Glutamatergic neuron (in vitro differentiated cells): ENCODE data around the gene MITD1. TPM values are rescaled to one million over a fixed set of nuclear protein-coding genes. Genes with fewer than 3 reads are reported as not detected.

Source experiments
- DNase-seq: peaks from one replicate; pipeline ENCODE4 v3.0.0; 2022
- H3K27ac Mint-ChIP-seq: one replicate; pipeline ENCODE4 v1.8.0; 2020; ENCODE audit warnings: mild to moderate bottlenecking, mixed read lengths, inconsistent platforms; ENCODE audit not compliant: unreplicated experiment
- H3K27me3 Mint-ChIP-seq: one replicate; pipeline ENCODE4 v1.8.0; 2020; ENCODE audit warnings: mild to moderate bottlenecking, moderate library complexity, mixed read lengths, inconsistent platforms; ENCODE audit not compliant: unreplicated experiment
- H3K36me3 Mint-ChIP-seq: one replicate; pipeline ENCODE4 v1.8.0; 2020; ENCODE audit warnings: mild to moderate bottlenecking, mixed read lengths, inconsistent platforms; ENCODE audit not compliant: unreplicated experiment
- H3K4me1 Mint-ChIP-seq: one replicate; pipeline ENCODE4 v1.8.0; 2020; ENCODE audit warnings: mild to moderate bottlenecking, low read depth, mixed read lengths, inconsistent platforms; ENCODE audit not compliant: unreplicated experiment
- H3K4me3 Mint-ChIP-seq: one replicate; pipeline ENCODE4 v1.8.0; 2020; ENCODE audit warnings: mild to moderate bottlenecking, mixed read lengths, inconsistent platforms; ENCODE audit not compliant: unreplicated experiment
- H3K9me3 Mint-ChIP-seq: one replicate; pipeline ENCODE4 v1.8.0; 2020; ENCODE audit warnings: mild to moderate bottlenecking, moderate library complexity, mixed read lengths, inconsistent platforms; ENCODE audit not compliant: unreplicated experiment
- total RNA-seq: library from RNA; stranded (reverse); fragmentation: NEBNext Ultra II Directional; extraction: Animal tissue kit (Norgen Biotek cat#: 25700); gene quantifications from one replicate; pipeline ENCODE4 v1.2.1, GENCODE V29; 2021; ENCODE audit not compliant: unreplicated experiment
- TF ChIP-seq, protein P1 (sequence below): fragments of 200-600 bp; sonication (generic); IDR thresholded peaks from one replicate; pipeline ENCODE4 v1.5.0; 2021; ENCODE audit not compliant: partially characterized antibody, unreplicated experiment

The MITD1 gene
- total RNA-seq, 1 donor from 2014 or later, result 18.6 TPM

DNA sequence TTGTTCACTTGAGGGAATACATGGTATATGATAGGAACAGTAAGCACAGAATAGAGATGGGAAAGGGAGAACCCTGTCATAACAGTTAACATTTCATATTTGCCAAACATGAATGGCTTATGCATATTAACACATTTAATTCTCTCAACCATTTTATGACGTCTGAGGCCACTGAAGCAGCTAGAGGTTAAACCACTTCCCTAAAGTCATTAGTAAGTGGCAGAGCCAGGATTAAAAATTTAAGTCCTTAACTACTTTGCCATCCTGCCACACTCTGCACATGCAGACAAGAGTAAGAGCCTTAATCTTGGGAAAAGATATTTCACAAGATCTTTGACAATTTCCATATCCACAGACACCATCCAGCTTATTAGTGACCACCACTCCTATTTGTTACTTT is 24.0 kb downstream of the MITD1 start:
- H3K36me3 Mint-ChIP-seq, result no peaks in the 10 kb centered on the region
- H3K27me3 Mint-ChIP-seq, result peaks cover 1% of the 10 kb centered on the region
- H3K27ac Mint-ChIP-seq, result no peak overlapping the region
- peaks cover 3% of the 10 kb centered on the region for H3K4me1 Mint-ChIP-seq
- no peak overlapping the region for H3K4me3 Mint-ChIP-seq
- peaks cover 2% of the 10 kb centered on the region for H3K9me3 Mint-ChIP-seq
- TF ChIP-seq, protein P1, sequence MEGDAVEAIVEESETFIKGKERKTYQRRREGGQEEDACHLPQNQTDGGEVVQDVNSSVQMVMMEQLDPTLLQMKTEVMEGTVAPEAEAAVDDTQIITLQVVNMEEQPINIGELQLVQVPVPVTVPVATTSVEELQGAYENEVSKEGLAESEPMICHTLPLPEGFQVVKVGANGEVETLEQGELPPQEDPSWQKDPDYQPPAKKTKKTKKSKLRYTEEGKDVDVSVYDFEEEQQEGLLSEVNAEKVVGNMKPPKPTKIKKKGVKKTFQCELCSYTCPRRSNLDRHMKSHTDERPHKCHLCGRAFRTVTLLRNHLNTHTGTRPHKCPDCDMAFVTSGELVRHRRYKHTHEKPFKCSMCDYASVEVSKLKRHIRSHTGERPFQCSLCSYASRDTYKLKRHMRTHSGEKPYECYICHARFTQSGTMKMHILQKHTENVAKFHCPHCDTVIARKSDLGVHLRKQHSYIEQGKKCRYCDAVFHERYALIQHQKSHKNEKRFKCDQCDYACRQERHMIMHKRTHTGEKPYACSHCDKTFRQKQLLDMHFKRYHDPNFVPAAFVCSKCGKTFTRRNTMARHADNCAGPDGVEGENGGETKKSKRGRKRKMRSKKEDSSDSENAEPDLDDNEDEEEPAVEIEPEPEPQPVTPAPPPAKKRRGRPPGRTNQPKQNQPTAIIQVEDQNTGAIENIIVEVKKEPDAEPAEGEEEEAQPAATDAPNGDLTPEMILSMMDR, result no peak
- DNase-seq, result no peak

DNA sequence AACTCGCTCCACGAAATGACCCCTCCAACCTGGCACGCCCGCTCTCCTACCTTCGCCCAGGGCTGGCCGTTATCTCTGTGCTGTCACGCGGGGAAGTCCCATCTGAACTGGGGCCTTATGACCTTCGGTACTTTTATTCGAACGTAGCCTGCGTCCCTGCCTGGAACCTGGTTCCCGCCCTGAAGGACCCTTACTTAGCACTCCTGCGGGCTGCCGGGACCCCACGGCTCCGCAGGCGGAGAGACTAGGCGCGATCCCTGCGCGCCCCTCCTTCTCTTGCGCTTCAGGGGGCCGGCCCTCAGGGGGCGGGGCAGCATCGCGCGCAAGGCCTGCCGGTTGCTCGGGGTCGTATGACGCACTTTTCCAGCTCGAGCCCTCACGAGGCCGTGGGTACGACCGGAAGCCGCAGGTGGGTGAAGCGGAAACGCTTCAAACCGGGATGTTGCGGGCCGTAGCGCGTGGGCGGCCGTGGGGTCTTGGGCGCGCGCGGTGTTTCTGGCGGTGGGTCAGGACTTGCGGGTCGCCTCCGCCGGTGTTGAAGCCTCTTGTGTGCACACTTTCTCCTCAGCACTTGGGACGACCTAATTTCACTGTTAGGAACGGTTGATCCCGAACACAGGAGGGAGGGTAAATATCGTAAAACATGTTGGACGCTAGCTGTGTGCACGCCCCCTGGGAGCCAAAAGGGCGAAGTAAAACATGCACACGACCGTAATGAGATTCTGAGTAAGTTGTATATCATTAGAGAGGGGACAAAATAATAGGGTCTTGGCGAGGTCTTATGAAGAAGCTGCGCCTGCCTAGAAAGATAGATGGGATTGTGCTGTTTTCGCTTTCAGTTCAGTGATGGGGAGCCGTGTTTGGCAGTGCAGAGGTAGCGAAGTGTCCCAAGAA is 26.0 kb downstream of the MITD1 start, which contains the start of the genes LIPT1 and TSGA10:
Gene LIPT1 (plus strand): TSS at position 325 of the 894 bp plus-strand sequence. CDS start 6,991 bp downstream, outside the sequence.
Gene TSGA10 (minus strand): TSS at position 300 of the 894 bp plus-strand sequence. CDS start 45,503 bp downstream, outside the sequence.
- Mint-ChIP-seq H3K27me3 (peaks cover 1% of the 10 kb centered on the region), H3K4me1 (peaks cover 3% of the 10 kb centered on the region), H3K4me3 (peak within 1 kb of the TSS; percentile 93), H3K27ac (peak within 1 kb of the TSS; percentile 71), H3K9me3 (peaks cover 2% of the 10 kb centered on the region), H3K36me3 (no peaks in the 10 kb centered on the region)
- TF ChIP-seq, protein P1, result no peak
- peak; percentile 91 for DNase-seq

DNA sequence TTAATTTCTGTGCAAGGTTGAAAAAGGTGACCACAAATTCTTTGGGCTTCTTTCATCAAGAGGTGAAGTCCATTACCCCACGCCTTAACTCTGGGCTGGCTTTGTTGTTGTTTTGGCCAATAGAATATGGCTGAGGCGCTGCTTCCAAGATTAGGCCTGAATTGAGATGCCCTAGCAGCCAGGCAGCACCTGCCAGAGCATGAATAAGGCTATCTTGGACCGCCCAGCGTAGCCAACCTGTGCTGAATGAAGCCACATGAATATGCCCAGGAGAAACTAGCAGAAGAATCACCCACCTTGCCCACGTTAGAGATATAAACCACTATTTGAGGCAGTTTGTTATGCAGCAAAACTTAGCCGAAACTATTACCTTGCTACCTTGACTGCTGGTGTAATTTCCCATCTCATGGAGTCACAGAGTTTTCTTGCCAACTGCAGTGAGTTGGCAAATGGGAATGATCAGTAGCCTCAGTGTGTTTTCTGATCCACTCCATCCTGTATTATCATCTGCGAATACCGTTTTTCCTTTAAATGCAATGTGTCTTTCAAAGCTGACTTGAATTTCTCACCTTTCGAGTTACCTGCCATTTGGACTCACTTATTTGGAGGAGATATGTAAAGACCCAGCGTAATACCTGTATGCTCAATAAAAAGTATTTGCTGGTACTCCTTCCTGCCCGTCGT is 26.8 kb downstream of the MITD1 start:
- no peak for DNase-seq
- Mint-ChIP-seq H3K27me3 (peaks cover 1% of the 10 kb centered on the region), H3K27ac (no peak overlapping the region), H3K36me3 (no peaks in the 10 kb centered on the region), H3K4me3 (peak overlapping the region; percentile 93), H3K4me1 (peaks cover 3% of the 10 kb centered on the region), H3K9me3 (peaks cover 2% of the 10 kb centered on the region)
- TF ChIP-seq, protein P1, result no peak

DNA sequence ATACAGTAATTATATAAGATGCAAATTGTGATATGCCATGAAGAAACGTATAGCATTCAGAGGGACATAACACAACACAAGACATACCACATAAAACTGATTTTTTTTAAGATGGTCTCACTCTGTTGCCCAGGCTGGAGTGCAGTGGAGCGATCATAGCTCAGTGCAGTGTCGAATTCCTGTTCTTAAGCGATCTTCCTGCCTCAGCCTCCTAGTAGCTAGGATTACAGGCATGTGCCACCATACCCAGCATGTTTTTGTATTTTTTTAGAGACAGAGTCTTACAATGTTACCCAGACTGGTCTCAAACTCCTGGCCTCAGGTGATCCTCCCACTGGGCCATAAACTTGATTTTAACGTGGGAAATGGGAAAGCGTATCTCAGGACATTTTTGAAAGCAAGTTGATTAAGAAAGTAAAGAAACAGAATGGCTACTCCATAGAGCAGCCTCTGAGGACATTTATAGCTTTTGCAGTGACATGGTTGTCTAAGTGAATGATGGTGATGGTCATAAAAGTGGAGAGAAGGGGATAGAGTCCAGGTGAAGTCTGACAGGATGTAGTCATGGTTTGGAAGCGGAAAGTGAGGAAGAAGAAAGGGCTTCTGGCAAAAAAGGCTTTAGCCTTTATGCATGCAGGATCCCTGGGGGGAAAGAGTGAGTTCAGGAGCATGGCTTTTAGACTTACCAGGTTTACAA is 28.5 kb downstream of the MITD1 start:
- TF ChIP-seq, protein P1, result no peak
- H3K4me1 Mint-ChIP-seq, result peaks cover 3% of the 10 kb centered on the region
- H3K4me3 Mint-ChIP-seq, result no peak overlapping the region
- peaks cover under 1% of the 10 kb centered on the region for H3K9me3 Mint-ChIP-seq
- no peak overlapping the region for H3K27ac Mint-ChIP-seq
- no peaks in the 10 kb centered on the region for H3K36me3 Mint-ChIP-seq
- DNase-seq, result no peak
- peaks cover 1% of the 10 kb centered on the region for H3K27me3 Mint-ChIP-seq
